Measurements from ENCODE around the gene HOXB2. TPM values are rescaled to one million over a fixed set of nuclear protein-coding genes. Genes with fewer than 3 reads are reported as not detected.

HOXB2 gene
- total RNA-seq, 2 experiments from 2014 or later, result 4.8 to 4.9 TPM

DNA sequence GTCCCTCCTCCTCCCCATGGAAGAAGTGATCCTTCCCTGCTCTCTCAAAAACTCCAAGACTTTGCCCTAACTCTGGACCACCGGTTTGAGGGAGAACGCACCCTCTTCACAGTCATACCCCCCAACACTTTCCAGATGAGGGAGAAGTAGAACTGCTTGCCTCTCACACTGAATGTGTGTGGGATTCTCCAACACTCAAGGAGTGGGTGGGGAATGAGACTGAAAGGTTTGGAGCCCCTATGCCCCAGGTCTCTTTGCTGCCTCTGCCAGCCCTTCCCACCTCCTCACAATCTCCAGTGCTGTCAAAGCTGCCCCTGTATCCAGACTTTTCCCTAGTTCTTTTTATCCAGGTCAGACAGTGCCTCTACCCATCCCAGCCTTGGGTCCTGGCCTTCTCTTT is 21.8 kb upstream of the HOXB2 start:
- Mint-ChIP-seq H3K9me3 (no peaks in the 10 kb centered on the region), H3K4me3 (no peak overlapping the region), H3K27ac (no peak overlapping the region), H3K36me3 (ENCODE audit: low read depth) (no peaks in the 10 kb centered on the region), H3K4me1 (ENCODE audit: low read depth) (peaks cover 5% of the 10 kb centered on the region), H3K27me3 (peaks cover 14% of the 10 kb centered on the region)
- Histone ChIP-seq H3K4me3 (ENCODE audit: low read length) (no peak overlapping the region), H3K36me3 (ENCODE audit: insufficient read depth, low read length) (no peaks in the 10 kb centered on the region), H3K27me3 (ENCODE audit: control insufficient read depth in 1 of 2, insufficient read depth in 2 of 2, low read length in 2 of 2) (peaks cover 3 to 9% of the 10 kb centered on the region in 2 experiments), H3K27ac (ENCODE audit: low read depth in 1 of 2, low read length in 2 of 2) (no peak overlapping the region), H3K4me1 (ENCODE audit: insufficient read depth, low read length) (no peaks in the 10 kb centered on the region), H3K9me3 (ENCODE audit: control insufficient read depth in 1 of 2, insufficient read depth in 1 of 2, low read length in 2 of 2) (no peaks in the 10 kb centered on the region)
- intact Hi-C loops (cut with DNase I, micrococcal nuclease), result no loop called here
- ChIA-PET POLR2A (no interaction called here), CTCF (no interaction called here)
- TF ChIP-seq, protein P1, sequence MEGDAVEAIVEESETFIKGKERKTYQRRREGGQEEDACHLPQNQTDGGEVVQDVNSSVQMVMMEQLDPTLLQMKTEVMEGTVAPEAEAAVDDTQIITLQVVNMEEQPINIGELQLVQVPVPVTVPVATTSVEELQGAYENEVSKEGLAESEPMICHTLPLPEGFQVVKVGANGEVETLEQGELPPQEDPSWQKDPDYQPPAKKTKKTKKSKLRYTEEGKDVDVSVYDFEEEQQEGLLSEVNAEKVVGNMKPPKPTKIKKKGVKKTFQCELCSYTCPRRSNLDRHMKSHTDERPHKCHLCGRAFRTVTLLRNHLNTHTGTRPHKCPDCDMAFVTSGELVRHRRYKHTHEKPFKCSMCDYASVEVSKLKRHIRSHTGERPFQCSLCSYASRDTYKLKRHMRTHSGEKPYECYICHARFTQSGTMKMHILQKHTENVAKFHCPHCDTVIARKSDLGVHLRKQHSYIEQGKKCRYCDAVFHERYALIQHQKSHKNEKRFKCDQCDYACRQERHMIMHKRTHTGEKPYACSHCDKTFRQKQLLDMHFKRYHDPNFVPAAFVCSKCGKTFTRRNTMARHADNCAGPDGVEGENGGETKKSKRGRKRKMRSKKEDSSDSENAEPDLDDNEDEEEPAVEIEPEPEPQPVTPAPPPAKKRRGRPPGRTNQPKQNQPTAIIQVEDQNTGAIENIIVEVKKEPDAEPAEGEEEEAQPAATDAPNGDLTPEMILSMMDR (IDR thresholded peaks at IDR 0.05), result no peak
- DNase-seq (no peak), ATAC-seq (ENCODE audit: poor library complexity) (no peak)

DNA sequence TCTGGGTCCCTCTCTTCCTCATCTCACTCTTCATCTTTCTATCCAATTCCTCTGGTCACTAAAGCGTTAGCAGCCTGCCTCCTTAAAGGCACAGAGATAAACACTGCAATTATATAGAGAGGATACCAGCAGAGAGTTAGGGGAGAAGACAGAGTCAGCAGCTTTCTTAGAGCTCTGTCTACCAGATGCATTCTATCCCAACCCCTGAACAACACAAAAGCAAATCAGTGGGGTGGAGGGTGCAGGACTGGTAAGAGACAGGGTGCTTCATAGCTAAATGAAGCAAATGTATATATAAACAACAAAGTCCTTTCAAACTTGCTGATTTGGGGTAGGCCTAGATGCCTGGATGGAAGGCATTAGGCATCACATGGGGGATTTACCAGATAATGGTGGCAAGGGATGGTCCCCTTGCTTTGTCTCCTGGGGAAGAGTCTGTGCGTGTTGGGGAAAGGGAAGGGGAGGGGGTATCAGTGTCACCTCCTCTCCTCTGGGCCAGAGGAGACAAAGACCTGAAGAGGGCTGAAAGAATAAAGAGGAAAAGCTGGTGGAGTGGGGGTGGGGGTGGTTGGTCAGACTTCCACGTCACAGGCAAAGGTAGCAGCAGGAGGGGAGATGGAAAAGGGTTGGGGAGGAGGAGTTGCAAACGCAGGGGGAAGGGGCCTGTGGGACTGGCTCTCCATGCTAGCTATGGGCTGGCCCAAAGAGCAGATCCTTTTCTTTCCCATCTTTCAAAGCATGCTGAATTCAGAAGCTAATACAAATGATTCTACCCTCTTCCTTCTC is 21.2 kb upstream of the HOXB2 start:
- ChIA-PET CTCF (no interaction called here), POLR2A (no interaction called here)
- DNase-seq (no peak), ATAC-seq (ENCODE audit: poor library complexity) (no peak)
- no peak overlapping the region for H3K27ac ChIP-seq (ENCODE audit: low read depth in 1 of 2, low read length in 2 of 2)
- H3K27me3 Mint-ChIP-seq, result peaks cover 10% of the 10 kb centered on the region
- H3K4me3 Mint-ChIP-seq, result no peak overlapping the region
- no peaks in the 10 kb centered on the region for H3K9me3 ChIP-seq (ENCODE audit: control insufficient read depth in 1 of 2, insufficient read depth in 1 of 2, low read length in 2 of 2)
- peaks cover 1% of the 10 kb centered on the region for H3K4me1 ChIP-seq (ENCODE audit: insufficient read depth, low read length)
- H3K27ac Mint-ChIP-seq, result no peak overlapping the region
- H3K27me3 ChIP-seq (ENCODE audit: control insufficient read depth in 1 of 2, insufficient read depth in 2 of 2, low read length in 2 of 2), result peaks cover 3 to 9% of the 10 kb centered on the region in 2 experiments
- TF ChIP-seq, protein P1 (IDR thresholded peaks at IDR 0.05), result no peak
- H3K9me3 Mint-ChIP-seq, result no peaks in the 10 kb centered on the region
- no peak overlapping the region for H3K4me3 ChIP-seq (ENCODE audit: low read length)
- H3K36me3 Mint-ChIP-seq (ENCODE audit: low read depth), result no peaks in the 10 kb centered on the region
- H3K36me3 ChIP-seq (ENCODE audit: insufficient read depth, low read length), result no peaks in the 10 kb centered on the region
- peaks cover 5% of the 10 kb centered on the region for H3K4me1 Mint-ChIP-seq (ENCODE audit: low read depth)
- intact Hi-C loops (cut with DNase I, micrococcal nuclease), result no loop called here

DNA sequence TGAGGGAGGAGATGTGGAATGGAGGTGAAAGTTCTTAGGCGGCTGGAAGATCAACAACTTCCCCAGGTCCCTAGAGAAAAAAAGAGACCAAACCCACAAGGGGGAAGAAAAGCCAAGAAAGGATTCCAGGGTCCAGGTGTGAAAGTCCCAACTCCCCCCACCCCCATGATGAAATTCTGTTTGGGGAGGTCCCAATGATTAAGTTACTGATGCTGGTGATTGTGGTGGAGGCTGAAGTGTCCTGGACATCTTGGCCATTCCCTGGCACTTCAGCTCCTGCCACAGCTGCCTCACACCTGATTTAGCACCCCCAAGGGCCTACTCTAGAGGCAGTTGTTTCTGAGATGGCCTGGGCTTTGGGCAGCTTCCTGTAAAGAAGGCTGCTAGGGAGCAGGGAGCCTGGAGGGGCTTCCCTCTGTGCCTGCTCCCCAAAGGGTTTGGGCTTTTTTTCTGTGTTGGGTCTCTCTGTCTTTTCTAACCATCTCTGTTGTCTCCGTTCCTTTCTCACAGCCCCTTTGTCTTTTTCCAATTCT is 20.2 kb upstream of the HOXB2 start:
- H3K27ac Mint-ChIP-seq, result no peak overlapping the region
- CTCF ChIA-PET, result interaction anchor here (1.1 kb wide), 1 partner anchor 71 kb away, joined by 3 read pairs; no protein-coding TSS in a partner anchor

More for the DNA sequence above, 20.2 kb upstream of the HOXB2 start:
- Mint-ChIP-seq H3K9me3 (no peaks in the 10 kb centered on the region), H3K4me1 (ENCODE audit: low read depth) (peaks cover 5% of the 10 kb centered on the region), H3K36me3 (ENCODE audit: low read depth) (no peaks in the 10 kb centered on the region), H3K27me3 (peaks cover 15% of the 10 kb centered on the region), H3K4me3 (no peak overlapping the region)
- no peak overlapping the region for H3K27ac ChIP-seq (ENCODE audit: low read depth in 1 of 2, low read length in 2 of 2)
- POLR2A ChIA-PET, result interaction anchor here (0.6 kb wide), 1 partner anchor 19 kb away, joined by 3 read pairs; no protein-coding TSS in a partner anchor
- DNase-seq (no peak), ATAC-seq (ENCODE audit: poor library complexity) (no peak)
- no peaks in the 10 kb centered on the region for H3K36me3 ChIP-seq (ENCODE audit: insufficient read depth, low read length)
- no peak overlapping the region for H3K4me3 ChIP-seq (ENCODE audit: low read length)
- H3K4me1 ChIP-seq (ENCODE audit: insufficient read depth, low read length), result peaks cover 2% of the 10 kb centered on the region
- intact Hi-C loops (cut with DNase I, micrococcal nuclease), result no loop called here
- H3K9me3 ChIP-seq (ENCODE audit: control insufficient read depth in 1 of 2, insufficient read depth in 1 of 2, low read length in 2 of 2), result no peaks in the 10 kb centered on the region
- TF ChIP-seq, protein P1 (IDR thresholded peaks at IDR 0.05), result no peak
- peaks cover 3 to 9% of the 10 kb centered on the region in 2 experiments for H3K27me3 ChIP-seq (ENCODE audit: control insufficient read depth in 1 of 2, insufficient read depth in 2 of 2, low read length in 2 of 2)

All from CD4-positive, alpha-beta T cell (primary cell).